ENCODE results near the gene RGL1. TPM values are rescaled to one million over a fixed set of nuclear protein-coding genes. Genes with fewer than 3 reads are reported as not detected.

RGL1 gene
- total RNA-seq, 3 donors from 2014 or later, result 6.2 to 29.8 (median 15.9) TPM

- intact Hi-C loops (cut with DNase I, micrococcal nuclease), result no loop called here
- ATAC-seq (no peak), DNase-seq (no peak)
- Histone ChIP-seq H3K36me3 (ENCODE audit: low read depth) (no peaks in the 10 kb centered on the region), H3K4me1 (ENCODE audit: low read depth) (no peaks in the 10 kb centered on the region), H3K9me3 (no peaks in the 10 kb centered on the region), H3K4me3 (no peak overlapping the region)
- TF ChIP-seq CTCF (IDR thresholded peaks at IDR 0.05), result no peak
These were observed 11.2 kb downstream of the RGL1 start for GRCh38 chr1:183816110-183816509.

GRCh38 chr1:183817576-183818288 lies 12.8 kb downstream of the RGL1 start:
- H3K9me3 ChIP-seq, result no peaks in the 10 kb centered on the region
- no peak overlapping the region for H3K4me3 ChIP-seq
- no peak for ATAC-seq
- H3K4me1 ChIP-seq (ENCODE audit: low read depth), result no peaks in the 10 kb centered on the region
- TF ChIP-seq CTCF (IDR thresholded peaks at IDR 0.05), result no peak
- intact Hi-C loops (cut with DNase I, micrococcal nuclease), result no loop called here
- no peak for DNase-seq
- H3K36me3 ChIP-seq (ENCODE audit: low read depth), result no peaks in the 10 kb centered on the region

DNA sequence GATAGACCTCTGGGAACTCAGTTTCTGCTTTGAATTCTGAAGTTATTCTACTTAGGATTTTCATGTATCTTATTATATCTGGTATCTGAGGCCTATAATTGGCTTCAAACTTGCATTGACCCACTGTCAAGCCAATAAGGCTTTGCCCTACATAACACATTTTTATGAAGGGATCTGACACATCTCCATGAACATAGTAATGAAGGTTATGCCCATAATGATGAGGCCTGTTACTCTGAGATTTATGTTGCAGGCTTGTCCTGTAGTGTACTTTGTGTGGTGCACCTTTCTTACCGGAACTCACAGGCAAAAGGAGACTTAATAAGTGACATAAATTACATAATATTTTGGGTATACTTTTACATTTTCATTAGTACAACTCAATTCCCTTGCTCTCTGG lies 14.1 kb downstream of the RGL1 start:
- no peak for TF ChIP-seq CTCF (IDR thresholded peaks at IDR 0.05)
- DNase-seq (no peak), ATAC-seq (no peak)
- intact Hi-C loops (cut with DNase I, micrococcal nuclease), result no loop called here
- Histone ChIP-seq H3K4me1 (ENCODE audit: low read depth) (no peaks in the 10 kb centered on the region), H3K9me3 (no peaks in the 10 kb centered on the region), H3K36me3 (ENCODE audit: low read depth) (no peaks in the 10 kb centered on the region), H3K4me3 (no peak overlapping the region)

DNA sequence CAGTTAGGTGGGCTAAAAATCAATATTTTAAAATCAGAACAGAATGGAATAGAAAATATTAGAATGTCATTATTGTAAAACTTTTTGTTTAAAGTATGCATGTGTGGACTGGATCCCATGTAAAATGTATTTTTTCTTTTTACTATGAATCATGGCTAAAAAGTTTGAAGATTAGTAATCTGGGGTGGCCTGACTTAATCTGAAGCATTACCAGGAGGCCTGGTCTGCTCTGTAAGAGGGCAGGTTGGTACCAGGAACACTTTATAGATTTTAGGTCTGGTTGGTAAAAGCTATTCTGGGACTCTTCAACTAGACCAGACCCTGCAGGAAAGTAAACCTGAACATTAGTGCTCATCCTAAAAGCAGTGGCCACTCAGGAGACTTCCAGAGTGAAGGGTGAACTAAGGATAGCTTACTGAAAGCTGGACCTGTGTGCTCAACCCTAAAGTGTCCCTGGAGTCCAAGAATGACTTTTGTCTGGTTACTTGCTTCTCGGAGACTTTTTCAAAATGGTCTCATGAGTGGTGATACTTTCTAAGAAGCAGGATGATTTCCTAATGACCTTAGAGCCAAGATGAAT lies 16.5 kb downstream of the RGL1 start:
- ATAC-seq, result no peak
- DNase-seq, result no peak
- TF ChIP-seq CTCF (IDR thresholded peaks at IDR 0.05), result no peak
- no peaks in the 10 kb centered on the region for H3K9me3 ChIP-seq
- H3K4me3 ChIP-seq, result no peak overlapping the region
- intact Hi-C loops (cut with DNase I, micrococcal nuclease), result no loop called here
- H3K36me3 ChIP-seq (ENCODE audit: low read depth), result no peaks in the 10 kb centered on the region
- no peaks in the 10 kb centered on the region for H3K4me1 ChIP-seq (ENCODE audit: low read depth)

DNA sequence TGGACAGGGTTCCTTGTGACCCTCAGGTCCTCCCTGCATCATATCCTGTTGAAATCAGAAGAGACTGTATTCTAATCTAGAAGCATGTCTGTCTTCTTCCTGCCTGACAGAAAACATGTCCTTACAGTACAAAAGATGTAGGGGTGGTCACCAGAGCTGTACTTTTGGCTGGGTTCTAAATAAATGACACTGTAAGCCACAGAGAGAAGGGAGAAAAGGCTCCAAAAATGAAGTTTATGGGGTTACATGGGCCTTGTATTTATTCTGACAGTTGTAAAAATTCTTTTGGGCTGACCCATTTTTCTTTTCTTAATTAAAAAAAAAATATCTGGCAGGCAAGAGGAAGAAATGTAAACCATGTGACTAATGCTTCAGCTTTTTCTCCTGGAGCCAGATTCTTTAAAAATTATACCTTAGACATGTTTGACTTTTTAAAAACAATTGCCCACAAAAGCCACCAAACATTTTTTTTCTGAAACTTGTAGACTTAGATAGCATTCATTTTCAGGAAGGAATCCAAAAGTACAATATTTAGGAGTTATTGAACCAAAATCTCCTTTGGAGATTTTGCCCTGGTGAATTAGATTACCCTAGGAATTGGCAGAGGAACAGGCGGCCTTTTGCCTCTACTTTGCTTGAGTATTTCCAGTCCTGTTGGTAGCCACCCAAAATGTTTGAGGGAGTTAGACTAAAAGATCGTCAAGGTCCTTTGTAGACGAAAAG lies 17.1 kb downstream of the RGL1 start:
- intact Hi-C loops (cut with DNase I, micrococcal nuclease), result no loop called here
- Histone ChIP-seq H3K36me3 (ENCODE audit: low read depth) (no peaks in the 10 kb centered on the region), H3K4me1 (ENCODE audit: low read depth) (no peaks in the 10 kb centered on the region), H3K4me3 (no peak overlapping the region), H3K9me3 (no peaks in the 10 kb centered on the region)
- DNase-seq (no peak), ATAC-seq (no peak)
- no peak for TF ChIP-seq CTCF (IDR thresholded peaks at IDR 0.05)

All from mucosa of descending colon (tissue), 3 donors.